Measurements from ENCODE around the gene DUSP7.

DNA sequence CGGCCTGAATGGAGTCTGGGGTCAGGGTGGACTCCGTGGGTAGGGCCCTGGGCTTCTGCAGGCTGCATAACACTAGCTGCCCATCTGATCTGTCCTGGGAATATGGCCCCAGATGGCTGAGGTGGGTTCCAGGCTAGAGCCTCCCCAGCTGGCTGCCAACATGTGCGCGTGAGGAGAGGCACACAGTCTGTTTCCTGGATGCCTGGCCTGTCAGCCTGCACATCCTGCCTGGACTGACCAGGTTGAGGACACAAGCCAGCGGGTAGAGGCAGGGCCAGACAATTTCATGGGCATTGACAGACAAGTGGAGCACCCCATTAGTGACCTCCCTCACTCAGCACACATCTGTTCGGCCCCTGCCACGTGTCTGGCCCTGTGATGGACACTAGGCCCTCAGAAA is 30.9 kb downstream of the DUSP7 start:
- TF ChIP-seq, protein P1, sequence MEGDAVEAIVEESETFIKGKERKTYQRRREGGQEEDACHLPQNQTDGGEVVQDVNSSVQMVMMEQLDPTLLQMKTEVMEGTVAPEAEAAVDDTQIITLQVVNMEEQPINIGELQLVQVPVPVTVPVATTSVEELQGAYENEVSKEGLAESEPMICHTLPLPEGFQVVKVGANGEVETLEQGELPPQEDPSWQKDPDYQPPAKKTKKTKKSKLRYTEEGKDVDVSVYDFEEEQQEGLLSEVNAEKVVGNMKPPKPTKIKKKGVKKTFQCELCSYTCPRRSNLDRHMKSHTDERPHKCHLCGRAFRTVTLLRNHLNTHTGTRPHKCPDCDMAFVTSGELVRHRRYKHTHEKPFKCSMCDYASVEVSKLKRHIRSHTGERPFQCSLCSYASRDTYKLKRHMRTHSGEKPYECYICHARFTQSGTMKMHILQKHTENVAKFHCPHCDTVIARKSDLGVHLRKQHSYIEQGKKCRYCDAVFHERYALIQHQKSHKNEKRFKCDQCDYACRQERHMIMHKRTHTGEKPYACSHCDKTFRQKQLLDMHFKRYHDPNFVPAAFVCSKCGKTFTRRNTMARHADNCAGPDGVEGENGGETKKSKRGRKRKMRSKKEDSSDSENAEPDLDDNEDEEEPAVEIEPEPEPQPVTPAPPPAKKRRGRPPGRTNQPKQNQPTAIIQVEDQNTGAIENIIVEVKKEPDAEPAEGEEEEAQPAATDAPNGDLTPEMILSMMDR (IDR thresholded peaks at IDR 0.05), result no peak
- TF ChIP-seq POLR2A (IDR thresholded peaks at IDR 0.05), result no peak

All from lower leg skin (tissue), 3 donors.